Gastrocnemius medialis (tissue), 4 donors: ENCODE measurements around the gene SH3BP5. TPM values are rescaled to one million over a fixed set of nuclear protein-coding genes. Genes with fewer than 3 reads are reported as not detected.
A peak's percentile ranks its signal among the peaks of the same experiment; 100 is the strongest.

Experiments
- ATAC-seq, 2 donors: fragments of 150-250 bp; one replicate each; pipeline ENCODE4 v1.9.1; 2016
- DNase-seq, 2 donors: peaks; one replicate each; pipeline ENCODE4 v3.0.0-alpha.2; 2019
- H3K27ac ChIP-seq, 4 donors: fragments of 200-600 bp; sonication (generic); 1 replicate in 1 of 4; 2 replicates in 3 of 4; pipeline ENCODE4 v1.5.1; 2016 to 2018; ENCODE audit warnings: mild to moderate bottlenecking in 2 of 4, moderate library complexity in 1 of 4
- H3K27me3 ChIP-seq, 3 donors: fragments of 200-600 bp; sonication (generic) in 2 of 3; 1 replicate in 1 of 3; 2 replicates in 2 of 3; pipeline versions ENCODE4 v1.5.1 to v1.6.0; 2016 to 2019; ENCODE audit warnings: mild to moderate bottlenecking in 1 of 3, moderate library complexity in 1 of 3
- H3K36me3 ChIP-seq, 2 donors: fragments of 200-600 bp; sonication (generic) in 1 of 2; one replicate each; pipeline ENCODE4 v1.5.1; 2017 to 2018
- H3K4me1 ChIP-seq, 2 donors: fragments of 200-600 bp; sonication (generic) in 1 of 2; one replicate each; pipeline ENCODE4 v1.5.1; 2016 to 2017; ENCODE audit warnings: mild to moderate bottlenecking in 2 of 2
- H3K4me3 ChIP-seq, 4 donors: fragments of 200-600 bp; sonication (generic) in 3 of 4; 1 replicate in 1 of 4; 2 replicates in 3 of 4; pipeline ENCODE4 v1.5.1; 2016 to 2019; ENCODE audit warnings: mild to moderate bottlenecking in 2 of 4
- H3K9me3 ChIP-seq, 3 donors: fragments of 200-600 bp; sonication (generic) in 2 of 3; 1 replicate in 1 of 3; 2 replicates in 2 of 3; pipeline ENCODE4 v1.5.1; 2016 to 2019
- CTCF ChIP-seq, 5 experiments: fragments of 450-650 bp in 3 of 5; fragments of 200-600 bp in 2 of 5; sonication (generic) in 2 of 5; IDR thresholded peaks in 4 of 5; conservative IDR thresholded peaks in 1 of 5; 1 replicate in 4 of 5; 2 replicates in 1 of 5; pipeline ENCODE4 v1.5.1; 2016 to 2019; ENCODE audit warnings: antibody characterized with exemption in 5 of 5, mild to moderate bottlenecking in 3 of 5, moderate library complexity in 3 of 5
- POLR2A ChIP-seq, 2 donors: fragments of 450-650 bp; IDR thresholded peaks; one replicate each; pipeline ENCODE4 v1.6.1; 2017; ENCODE audit warnings: antibody characterized with exemption in 2 of 2, mild to moderate bottlenecking in 2 of 2, moderate library complexity in 2 of 2
- in situ Hi-C, 4 donors: fragments of 200-750 bp; cut with MboI; loops; one replicate each; pipeline versions ENCODE4 v1.15.0 to v1.8.0; 2017; ENCODE audit warnings: low sequenced_read_pairs in 4 of 4
- intact Hi-C: fragments of 100-400 bp; cut with DNase I; formaldehyde crosslinking; loops from one replicate; pipeline ENCODE4 v1.15.1; 2023; ENCODE audit warnings: low total_unique reads
- total RNA-seq, 4 donors: library from RNA; depleted of rRNA; stranded (reverse); fragments of >200 nt; gene quantifications; one replicate each; pipeline versions ENCODE4 v1.1.0 to v1.2.3, GENCODE V29; 2016

Gene SH3BP5
- total RNA-seq, 4 donors from 2014 or later, result 31.5 to 111 (median 75.5) TPM

GRCh38 chr3:15345066-15345607 lies 12.8 kb upstream of the SH3BP5 start:
- no peaks in the 10 kb centered on the region for H3K9me3 ChIP-seq
- no peaks in the 10 kb centered on the region for H3K36me3 ChIP-seq
- peak; percentile 86 to 87 for DNase-seq
- peak; percentile 96 to 97 for ATAC-seq
- no peak overlapping the region for H3K4me3 ChIP-seq
- no peak for TF ChIP-seq CTCF (IDR thresholded peaks at IDR 0.05 in 4 of 5, conservative IDR thresholded peaks at IDR 0.05 in 1 of 5)
- TF ChIP-seq POLR2A (IDR thresholded peaks at IDR 0.05), result no peak
- intact Hi-C loops (loop anchor here (2.0 kb wide), 1 partner anchor 34 kb away; no protein-coding TSS in a partner anchor), in situ Hi-C loops (no loop called here)
- no peaks in the 10 kb centered on the region for H3K27me3 ChIP-seq
- peaks cover 13 to 19% of the 10 kb centered on the region in 2 donors for H3K4me1 ChIP-seq
- H3K27ac ChIP-seq, result peak overlapping the region; percentile 67 to 84 (median 76)

- intact Hi-C loops (no loop called here), in situ Hi-C loops (no loop called here)
- DNase-seq (no peak), ATAC-seq (no peak)
- Histone ChIP-seq H3K4me1 (peaks cover 13 to 19% of the 10 kb centered on the region in 2 donors), H3K4me3 (no peak overlapping the region), H3K9me3 (no peaks in the 10 kb centered on the region), H3K27ac (no peak overlapping the region), H3K27me3 (no peaks in the 10 kb centered on the region), H3K36me3 (no peaks in the 10 kb centered on the region)
- TF ChIP-seq POLR2A (IDR thresholded peaks at IDR 0.05) (no peak), CTCF (IDR thresholded peaks at IDR 0.05 in 4 of 5, conservative IDR thresholded peaks at IDR 0.05 in 1 of 5) (no peak)
These were observed 10.6 kb upstream of the SH3BP5 start for GRCh38 chr3:15342945-15343344.

- in situ Hi-C loops, result no loop called here
- peaks cover 13 to 19% of the 10 kb centered on the region in 2 donors for H3K4me1 ChIP-seq
- no peak overlapping the region for H3K4me3 ChIP-seq
- no peaks in the 10 kb centered on the region for H3K9me3 ChIP-seq
- no peaks in the 10 kb centered on the region for H3K36me3 ChIP-seq
- TF ChIP-seq POLR2A (IDR thresholded peaks at IDR 0.05), result no peak
- TF ChIP-seq CTCF (IDR thresholded peaks at IDR 0.05 in 4 of 5, conservative IDR thresholded peaks at IDR 0.05 in 1 of 5), result no peak
- H3K27me3 ChIP-seq, result no peaks in the 10 kb centered on the region
- no peak for ATAC-seq
- H3K27ac ChIP-seq, result no peak overlapping the region
- intact Hi-C loops, result no loop called here
- no peak for DNase-seq
These were observed 9.9 kb upstream of the SH3BP5 start for GRCh38 chr3:15342246-15342645.

- Histone ChIP-seq H3K27ac (no peak overlapping the region), H3K27me3 (no peaks in the 10 kb centered on the region), H3K36me3 (no peaks in the 10 kb centered on the region), H3K4me3 (no peak overlapping the region), H3K9me3 (no peaks in the 10 kb centered on the region), H3K4me1 (peaks cover 13 to 19% of the 10 kb centered on the region in 2 donors)
- intact Hi-C loops (no loop called here), in situ Hi-C loops (no loop called here)
- DNase-seq, result no peak
- TF ChIP-seq POLR2A (IDR thresholded peaks at IDR 0.05) (no peak), CTCF (IDR thresholded peaks at IDR 0.05 in 4 of 5, conservative IDR thresholded peaks at IDR 0.05 in 1 of 5) (no peak)
- ATAC-seq, result no peak
These were observed 8.8 kb upstream of the SH3BP5 start for GRCh38 chr3:15341030-15341726.
